GM18505 (cell line): ENCODE measurements around the gene SIRPA.

Experiments used
- ATAC-seq: cut with Tn5 transposase; IDR thresholded peaks from one replicate; pipeline ENCODE4 v1.9.1; 2021; ENCODE audit not compliant: unreplicated experiment
- POLR2A ChIP-seq: IDR thresholded peaks from 4 replicates; pipeline ENCODE4 v1.6.1; 2011; ENCODE audit warnings: borderline replicate concordance; ENCODE audit not compliant: insufficient read depth, insufficient read length; ENCODE audit errors: extremely low read depth

Gene SIRPA

DNA sequence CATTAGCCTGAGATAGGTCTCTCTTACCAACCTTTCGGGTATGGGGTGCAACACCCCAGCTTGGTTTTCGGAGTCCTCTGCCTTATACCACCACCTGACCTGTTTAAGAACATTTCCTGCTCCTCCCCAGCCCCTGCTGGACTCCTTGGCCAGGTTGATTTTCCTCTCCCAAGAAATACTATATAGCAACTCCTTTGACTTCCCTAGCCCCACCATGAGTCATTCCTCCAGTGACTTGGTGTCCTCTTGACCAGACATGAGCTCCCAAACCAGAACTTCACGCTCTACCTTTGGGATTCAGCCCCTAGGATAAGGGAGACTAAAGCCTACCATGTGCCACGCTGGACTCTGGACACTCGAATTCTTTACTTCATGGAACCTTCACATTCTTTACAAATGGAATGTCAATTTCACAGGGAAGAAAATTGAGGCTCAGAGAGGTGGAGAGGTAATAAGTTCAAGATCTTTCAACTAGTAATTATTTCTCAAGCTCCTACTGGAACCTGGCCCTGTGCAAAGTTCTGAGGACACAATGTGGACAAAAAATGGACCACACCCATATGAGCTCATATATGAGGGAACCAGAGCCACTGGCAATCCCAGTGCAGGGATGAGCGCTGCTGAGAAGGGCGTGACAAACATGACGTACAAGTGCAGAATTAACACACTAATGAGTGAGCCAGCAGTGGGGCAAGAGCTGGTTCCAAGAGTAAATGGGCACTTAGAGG lies 48.2 kb downstream of the SIRPA start:
- no peak for ATAC-seq
- TF ChIP-seq POLR2A, result no peak

DNA sequence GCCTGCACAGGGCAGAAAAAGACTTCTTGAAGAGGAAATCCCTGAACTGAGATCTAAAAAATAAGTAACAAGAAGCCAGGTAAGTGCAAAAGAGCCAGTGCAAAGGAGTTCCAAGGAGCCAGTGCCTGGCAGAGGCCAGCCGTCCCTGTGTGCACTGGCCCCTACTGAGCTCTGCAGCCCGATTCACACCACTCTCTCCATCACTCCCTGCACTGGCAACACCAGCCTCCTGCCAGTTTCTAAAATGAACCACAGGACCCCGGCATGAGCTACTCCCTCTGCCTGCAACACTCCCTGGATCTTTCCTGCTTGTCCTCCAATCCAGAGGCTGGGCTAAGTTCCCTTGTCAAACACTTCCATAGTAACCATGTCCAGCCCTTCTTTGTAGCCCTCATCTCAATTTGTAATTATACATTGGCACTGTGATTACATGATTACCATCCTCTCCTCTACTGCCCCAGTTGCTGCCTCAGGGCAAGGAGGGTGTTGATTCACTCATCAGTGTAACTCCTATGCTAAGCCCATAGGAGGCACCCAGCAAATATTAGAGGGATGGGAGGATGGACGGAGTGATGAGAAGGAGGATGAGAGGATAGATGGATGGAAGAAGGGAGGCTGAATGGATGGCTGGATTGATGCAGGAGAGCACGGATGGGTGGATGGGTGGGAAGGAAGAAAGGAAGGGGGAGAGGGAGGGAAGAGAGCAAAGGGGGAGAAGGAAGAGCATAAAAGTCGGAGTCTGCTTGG lies 49.3 kb downstream of the SIRPA start:
- ATAC-seq, result no peak
- no peak for TF ChIP-seq POLR2A

DNA sequence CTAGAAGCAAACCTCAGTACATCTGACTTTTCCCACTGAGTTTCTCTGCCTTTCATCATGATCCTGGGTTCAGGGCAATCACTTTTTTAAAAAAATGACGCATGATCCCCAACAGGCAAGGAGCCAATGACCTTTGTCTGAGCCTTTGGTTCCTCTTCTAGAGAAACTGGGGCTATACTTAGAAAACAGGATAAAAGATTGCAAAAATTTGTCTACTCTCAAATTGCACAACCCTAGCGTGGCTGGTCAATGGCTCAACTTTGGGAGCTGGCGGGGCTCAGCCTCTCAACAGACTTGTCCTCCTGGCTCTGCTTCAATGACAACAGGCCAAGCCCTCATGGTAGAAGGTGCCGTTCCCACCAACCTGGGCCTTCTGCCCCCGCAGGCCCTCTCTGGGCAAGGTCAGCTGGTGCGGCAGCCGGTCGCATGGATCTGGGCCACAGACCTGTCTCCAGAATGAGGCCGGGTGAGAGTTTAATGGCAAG lies 50.0 kb downstream of the SIRPA start:
- no peak for ATAC-seq
- TF ChIP-seq POLR2A, result no peak

DNA sequence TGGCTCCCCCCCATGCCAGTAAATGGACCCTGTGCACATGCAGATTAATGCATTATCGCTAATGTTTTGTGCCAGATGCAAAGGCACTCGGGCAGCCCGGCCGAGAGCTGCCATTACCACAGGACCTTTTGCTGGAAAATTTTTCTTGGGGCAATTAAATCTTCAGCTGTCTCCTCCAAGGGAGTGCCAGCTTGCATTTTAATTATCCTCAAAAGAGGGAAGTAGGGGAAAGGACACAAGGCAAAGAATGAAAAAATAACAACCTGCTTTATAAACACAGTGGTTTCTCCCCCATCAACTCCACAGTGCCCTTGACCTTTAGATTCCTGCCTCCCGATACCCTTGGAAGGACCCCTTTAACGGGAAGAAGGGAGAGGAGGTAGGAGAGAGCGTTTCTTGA lies 50.5 kb downstream of the SIRPA start:
- no peak for ATAC-seq
- TF ChIP-seq POLR2A, result no peak

DNA sequence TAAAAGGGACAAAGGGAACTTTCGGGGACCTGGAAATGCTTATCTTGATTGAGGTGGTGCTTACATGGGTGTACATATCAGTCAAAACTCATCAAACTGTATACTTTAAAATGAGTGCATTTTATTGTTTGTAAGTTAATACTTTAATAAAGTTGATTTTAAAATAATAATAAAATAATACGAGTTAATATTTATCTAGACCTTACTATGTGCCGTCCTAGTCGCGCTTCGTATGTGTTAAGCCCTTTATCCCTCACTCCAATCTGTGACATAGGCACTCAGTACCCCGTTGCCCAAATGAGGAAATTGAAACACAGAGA lies 51.2 kb downstream of the SIRPA start:
- no peak for ATAC-seq
- TF ChIP-seq POLR2A, result no peak

DNA sequence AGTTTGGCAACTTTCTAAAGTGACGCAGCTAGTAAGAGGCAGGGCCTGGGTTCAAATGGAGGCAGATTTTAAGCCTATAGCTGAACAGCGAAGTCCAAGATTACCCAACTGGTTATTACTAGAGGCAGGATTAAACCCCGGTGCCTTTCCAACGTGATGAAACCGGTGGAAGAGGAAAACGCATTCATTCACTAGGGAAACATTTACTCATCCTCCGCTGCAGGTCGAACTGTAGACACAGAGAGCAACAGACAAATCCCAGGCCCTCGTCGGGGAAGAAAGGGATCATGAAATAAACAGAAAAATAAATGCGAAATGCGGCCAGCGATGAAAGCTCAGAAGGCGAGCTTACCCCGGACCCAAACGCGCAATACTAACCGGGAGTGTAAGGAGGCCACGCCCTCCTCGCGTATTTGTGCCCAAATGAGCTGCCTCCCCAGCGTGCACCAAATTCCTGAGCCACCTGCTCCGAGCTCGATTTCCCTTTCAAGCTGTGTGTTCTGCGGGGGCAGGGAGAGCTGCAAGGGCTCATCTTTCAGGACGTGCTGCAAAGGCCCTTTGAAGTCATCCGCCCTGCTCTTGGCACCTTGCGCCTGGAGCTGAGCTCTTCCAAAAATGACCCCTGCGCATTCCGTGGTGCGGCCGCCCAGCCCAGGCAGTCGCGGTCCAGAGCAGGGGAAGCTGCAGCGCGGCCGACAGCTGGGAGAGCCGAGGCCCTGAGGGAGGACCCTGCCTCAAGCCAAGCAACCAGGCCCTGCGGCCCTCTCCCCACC lies 51.7 kb downstream of the SIRPA start:
- ATAC-seq, result no peak
- no peak for TF ChIP-seq POLR2A

DNA sequence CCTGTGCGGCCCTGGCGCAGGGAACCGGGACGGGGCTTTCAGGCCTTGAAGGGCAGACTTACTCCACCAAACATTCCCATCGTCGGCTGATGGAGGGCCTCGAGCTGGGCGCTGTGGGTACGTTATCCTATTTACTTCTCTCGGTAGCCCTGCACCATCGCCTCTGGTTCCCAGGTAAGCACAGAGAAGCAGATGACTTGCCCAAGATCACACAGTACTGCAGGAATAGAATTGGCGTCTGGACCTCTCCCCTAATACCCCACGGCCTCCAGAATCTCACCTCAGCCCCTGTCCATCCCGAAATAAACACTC lies 52.3 kb downstream of the SIRPA start:
- ATAC-seq, result no peak
- no peak for TF ChIP-seq POLR2A

DNA sequence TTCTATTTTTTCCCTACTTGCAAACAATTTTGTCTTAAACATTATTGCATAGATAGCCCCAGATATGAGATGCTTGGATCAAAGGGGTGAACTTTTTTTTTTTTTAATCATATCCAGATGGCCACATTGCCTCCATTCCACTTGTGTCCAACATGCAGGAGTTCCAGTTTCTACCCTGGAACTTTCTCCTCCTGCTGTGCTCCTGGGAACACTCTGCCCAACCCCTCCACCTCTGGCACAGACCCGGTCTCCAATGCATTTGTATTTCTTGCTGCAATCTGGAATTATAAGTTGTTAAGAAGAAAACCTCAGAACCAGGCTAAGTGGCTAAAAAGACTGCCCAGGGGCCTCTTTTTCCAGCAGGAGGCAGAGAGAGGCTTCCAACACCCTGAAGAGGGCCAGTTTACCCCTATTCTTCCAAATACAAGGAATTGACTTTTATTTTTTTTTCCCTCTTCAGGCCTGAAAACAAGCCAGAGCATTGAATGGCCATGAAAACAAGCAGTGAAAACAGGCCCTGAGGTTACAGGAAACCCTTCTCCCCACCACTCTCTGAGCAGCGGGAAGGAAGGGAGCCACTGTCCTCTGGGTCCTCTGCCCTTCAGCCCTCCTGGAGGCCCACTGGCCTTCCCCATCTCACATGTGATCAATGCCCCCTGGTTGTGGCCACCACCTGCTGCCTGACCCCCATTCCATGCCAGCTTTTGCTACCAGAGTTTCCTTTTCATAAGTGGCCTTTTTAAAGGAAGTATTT lies 54.3 kb downstream of the SIRPA start:
- no peak for TF ChIP-seq POLR2A
- no peak for ATAC-seq

DNA sequence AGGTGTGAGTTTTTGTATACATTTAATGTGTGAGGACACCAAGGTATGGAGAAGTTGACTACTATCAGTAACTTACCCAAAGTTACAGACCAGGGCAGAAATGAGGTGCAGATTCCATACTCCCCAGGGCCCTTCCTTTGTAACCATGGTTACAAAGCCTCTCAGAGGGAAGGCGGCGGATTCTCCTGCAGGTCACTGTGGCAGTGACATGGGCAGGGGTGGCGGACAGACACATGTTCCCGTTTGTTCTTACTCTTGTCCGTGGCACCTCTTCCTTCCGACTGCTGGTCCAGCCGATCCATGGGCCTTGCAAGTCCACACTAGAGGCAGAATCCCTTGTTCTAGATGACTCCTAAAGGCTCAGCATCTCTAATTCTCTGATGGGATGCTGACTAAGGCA lies 55.6 kb downstream of the SIRPA start:
- no peak for TF ChIP-seq POLR2A
- ATAC-seq, result no peak

DNA sequence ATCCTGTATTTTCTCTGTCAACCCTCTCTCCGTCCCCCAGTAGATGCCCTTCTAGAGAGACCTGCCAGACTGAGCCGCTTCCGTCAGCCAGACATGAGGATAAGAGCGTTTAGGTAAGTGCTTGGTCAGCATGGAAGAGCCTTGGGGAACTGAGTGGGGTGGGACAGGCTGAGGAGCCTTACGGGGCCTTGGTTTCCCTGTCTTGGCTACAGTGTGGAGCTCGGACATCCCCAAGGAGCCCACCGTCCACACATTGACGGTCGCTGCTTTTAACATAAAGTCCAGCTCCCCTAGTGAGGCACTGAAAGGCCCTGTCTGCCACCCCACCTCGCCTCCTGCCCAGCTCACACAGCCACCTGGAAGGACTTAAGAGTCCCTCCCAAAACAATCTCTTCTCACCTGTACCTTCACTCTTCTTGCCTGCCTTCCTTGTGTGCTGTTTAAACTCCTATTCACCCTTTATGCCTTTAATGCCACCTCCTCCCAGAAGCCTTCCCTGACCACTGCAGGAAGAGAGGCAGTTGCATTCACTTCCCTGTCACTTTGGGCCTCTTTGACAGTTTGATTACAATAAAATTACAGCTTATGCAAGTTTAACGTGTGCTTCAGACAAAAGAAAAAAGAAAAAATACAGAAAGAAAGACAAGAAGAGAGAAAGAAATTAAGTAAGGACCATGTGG lies 56.4 kb downstream of the SIRPA start:
- ATAC-seq, result no peak
- no peak for TF ChIP-seq POLR2A

DNA sequence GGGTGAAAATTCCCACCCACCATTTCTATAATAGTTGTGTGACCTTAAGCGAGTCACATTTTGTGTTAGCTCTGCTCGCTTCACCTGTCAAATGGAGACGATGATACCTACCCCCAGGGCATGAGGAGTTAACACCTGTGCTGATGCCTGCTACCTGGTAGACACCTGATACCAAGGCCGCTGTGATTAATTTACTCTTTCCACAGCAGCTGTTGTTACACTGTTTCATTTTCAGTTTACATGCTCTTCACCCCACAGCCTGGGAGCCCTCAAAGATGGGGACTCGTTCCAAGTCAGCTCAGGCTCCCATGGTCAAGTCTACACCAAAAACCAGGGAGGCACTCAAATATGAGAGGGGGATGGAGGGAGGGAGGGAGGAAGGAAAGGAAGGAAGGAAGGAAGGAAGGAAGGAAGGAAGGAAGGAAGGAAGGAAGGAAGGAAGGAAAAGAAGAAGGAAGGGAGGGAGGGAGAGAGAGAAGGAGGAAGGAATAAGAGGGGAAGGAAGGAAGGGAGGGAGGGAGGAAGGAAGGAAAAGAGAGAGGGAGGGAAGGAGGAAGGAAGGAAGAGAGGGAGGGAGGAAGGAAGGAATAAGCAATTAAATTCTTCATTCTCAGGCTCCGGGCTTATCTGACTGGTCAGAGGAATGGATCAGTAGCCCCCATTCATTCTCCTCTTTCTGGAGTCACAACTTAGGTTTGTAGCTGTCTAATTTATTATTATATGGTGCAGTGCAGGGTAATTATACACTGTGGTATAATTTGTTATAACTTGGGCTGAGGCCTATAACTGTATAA lies 57.7 kb downstream of the SIRPA start:
- ATAC-seq, result no peak

DNA sequence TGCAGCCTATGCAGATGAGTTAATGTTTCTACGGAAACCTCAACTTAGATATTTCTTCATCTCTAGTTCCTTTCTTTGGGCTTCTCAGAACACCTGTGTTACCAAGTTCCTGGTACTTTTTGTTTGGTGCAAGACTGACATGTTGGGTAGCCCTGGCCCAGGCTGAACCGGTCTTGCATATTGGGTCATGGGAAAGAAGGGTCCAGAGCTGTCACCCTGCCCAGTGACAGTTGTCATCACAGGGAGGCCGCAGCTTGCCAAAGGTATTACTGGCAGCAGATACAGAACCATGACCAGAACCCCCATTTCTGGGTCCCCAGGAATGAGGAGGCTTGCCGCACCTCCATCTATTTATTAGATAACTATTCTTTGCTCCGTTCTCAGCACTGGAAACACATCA lies 58.4 kb downstream of the SIRPA start:
- no peak for TF ChIP-seq POLR2A

More for the DNA sequence above, 57.7 kb downstream of the SIRPA start:
- TF ChIP-seq POLR2A, result no peak

More for the DNA sequence above, 58.4 kb downstream of the SIRPA start:
- no peak for ATAC-seq
